ENCODE data around the gene C9orf78.

The C9orf78 gene

DNA sequence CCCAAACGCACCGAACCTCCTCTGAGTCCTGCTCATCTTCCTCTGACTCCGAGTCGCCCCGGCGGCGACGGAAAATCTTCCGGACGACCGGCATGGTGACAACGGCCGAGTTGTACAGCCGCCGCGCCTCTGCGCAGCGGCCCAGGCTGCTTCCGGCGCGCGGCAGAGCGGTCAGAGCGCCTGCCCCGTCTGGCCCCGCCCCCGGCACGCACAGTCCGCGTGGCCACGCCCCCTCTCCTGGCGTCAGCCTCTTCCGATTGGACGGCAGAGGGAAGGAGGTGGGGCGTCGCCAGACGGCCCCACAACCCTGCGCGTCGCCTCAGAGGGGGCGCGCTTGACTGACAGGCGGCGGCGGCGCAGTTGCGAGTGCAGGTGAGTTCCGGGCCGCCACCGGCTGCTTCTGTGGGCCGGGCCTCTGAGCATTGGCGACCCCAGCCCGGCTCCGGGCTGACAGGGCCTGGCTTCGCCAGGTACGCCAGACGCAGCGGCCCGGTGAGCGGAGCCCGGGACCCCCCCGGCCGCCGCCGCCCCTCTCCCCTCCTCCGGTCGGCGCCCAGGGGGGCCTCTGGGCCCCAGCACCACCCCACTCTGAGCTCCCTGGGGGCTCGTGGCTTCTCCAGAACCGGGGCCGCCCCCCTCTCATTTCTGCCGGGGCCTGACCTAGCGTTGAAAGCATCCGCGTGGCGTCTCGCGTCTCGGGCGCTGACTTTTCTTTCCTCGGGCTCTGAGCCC is at the start of gene C9orf78, which contains the start of gene USP20:
Gene C9orf78, minus strand, starts transcription at position 148 of the 732 bp plus-strand sequence. Its CDS starts 54 bp downstream, at position 94.
Gene USP20, plus strand, starts transcription at position 331 of the 732 bp plus-strand sequence. CDS start 17,098 bp downstream, outside the sequence.
- peak; percentile 94 to 97 for DNase-seq (ENCODE audit: low read depth in 2 of 2)

DNA sequence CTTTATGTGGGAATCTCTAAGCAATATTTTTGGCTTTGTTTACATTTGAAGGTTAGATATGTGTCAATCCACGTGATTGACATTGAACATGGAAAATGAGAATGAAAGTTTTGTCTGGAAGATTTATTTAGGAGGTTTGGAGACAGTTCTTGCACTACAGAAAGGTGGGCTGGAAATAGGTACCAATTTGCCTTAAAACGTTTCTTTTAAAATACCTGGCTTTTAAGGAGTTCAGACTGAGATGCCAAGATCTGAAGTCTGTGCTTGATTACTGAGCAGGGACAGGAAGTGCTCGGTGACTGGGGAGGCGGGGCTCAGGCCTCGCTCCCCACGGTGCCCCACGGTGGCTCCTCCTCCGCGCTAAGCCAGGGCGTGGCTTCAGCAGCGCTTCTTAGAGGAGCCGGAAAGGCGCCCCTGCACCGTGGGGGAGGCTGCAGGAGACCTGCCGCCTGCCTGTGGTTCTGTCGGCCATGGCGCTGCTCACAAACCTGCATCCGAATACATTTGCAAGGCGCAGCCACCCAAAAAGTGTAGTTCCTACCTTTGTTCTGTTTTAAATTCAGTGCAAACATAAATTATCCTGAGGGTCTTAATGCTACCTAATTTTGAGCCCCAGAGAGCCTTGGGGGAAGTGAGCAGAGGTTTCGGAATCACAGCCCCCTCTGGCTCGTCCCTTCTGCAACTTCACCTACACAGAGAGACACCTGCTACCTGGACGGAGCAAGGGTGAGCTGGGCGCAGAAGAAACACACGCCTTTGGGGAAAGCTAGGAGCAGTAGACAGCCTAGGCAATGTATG is 49.3 kb upstream of the C9orf78 start:
- peak; percentile 95 to 97 for DNase-seq (ENCODE audit: low read depth in 2 of 2)

DNA sequence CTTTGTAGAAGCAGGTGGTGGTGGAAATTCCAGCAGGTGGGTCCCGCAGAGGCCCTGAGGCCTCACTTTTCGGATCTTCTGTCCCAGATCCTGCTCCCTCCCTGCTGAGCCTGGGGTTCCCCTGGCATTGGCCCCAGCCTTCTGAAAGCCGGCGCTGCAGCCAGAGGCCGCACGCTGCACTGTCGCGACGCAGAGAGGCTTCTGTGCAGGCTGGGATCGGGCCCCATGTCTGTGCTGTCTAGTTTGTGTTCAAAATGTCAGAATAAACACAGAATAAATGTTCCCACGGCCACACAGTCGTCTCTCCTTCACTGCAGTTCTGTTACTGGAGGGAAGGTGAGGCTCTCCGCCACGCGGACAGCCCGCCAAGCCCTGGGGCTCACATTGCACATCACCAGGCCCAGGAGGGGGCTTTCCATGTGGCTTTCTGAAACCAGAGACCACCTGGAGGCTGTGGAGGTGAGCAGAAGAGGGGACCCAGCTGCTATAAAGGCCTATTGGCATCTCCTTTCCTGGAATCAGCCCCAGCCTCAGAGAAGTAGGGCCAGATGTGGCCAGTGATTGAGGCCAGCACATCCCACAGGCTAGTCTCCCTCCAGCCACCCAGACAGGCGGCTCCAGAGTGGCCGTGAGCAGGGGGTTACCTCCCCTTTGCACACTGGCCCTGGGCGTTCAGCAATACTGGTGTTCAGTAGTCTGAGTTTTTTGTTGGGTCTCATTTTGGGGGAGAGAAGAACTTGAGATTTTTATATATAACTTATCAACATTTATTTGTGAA is 46.7 kb upstream of the C9orf78 start:
- no peak for DNase-seq (ENCODE audit: low read depth in 2 of 2)

DNA sequence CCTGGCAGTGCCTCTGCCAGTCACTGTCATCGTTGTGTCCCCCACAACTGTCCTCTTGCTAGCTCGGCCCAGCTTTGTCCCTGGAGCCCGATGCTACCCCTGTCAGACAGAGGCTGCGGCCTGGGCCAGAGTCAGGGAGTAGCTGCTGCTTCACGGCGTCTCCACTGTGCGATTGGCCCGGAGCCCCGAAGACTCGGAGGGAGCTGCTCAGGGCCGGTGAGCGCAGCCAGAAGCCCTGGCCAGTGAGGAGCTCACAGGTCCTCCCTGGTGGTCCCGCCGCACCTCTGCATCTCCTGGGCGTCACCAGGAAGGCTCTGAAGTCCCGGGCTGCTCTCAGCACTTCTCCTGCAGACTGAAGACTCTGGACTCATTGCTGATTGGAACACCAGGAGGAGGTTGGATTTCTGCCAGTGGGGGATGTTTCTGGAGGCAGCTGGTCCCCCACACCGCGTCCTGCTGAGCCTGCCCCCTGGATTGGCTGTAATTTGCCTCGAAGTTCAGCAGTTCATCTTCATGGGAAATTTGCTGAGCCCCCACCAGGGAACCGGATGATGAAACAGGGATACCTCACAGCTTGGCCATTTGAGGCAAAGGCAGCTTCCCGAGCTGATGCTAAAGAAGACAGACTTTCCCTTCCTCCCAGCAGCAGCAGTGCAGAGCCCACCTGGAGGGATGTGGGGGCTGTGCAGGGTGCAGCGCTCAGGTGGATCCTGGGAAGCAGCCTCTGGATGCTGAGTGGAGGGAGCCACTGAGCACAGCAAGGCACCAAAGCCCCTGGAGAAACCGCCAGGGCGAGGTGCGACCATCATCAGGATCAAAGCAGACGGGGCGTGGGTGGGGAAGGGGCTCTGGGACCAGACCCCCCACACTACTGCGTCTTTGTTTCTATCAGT is 45.8 kb upstream of the C9orf78 start:
- DNase-seq (ENCODE audit: low read depth in 2 of 2): no peak

DNA sequence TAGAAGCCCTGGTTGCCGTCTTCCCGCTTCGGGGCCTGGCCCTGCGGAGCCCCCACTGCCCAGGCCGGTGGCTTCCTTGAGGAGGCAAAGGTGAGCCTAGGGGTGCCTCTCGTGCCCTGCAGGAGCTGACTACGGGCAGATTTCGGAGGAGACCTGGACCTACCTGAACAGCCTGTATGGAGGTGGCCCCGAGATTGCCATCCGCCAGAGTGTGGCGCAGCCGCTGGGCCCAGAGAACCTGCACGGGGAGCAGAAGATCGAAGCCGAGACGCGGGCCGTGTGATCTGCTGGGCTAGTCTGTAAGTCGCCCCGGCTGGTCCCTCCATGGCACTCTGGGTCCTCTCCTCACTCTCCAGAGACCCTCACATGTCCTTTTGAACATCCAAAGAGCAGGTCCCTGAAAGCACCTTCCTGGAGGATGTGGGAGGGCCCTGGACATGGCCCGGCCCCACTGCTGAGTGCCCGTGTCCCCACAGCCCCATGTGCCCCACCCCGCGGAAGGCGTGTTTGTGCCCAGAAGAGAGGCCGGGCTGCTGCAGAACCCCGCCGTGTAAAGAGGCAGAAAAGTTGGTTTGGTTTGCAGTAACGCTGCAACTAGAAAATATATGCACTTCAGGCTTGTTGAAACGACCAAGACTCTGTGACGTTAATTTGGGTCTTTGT is 45.0 kb upstream of the C9orf78 start:
- DNase-seq (ENCODE audit: low read depth in 2 of 2): no peak

DNA sequence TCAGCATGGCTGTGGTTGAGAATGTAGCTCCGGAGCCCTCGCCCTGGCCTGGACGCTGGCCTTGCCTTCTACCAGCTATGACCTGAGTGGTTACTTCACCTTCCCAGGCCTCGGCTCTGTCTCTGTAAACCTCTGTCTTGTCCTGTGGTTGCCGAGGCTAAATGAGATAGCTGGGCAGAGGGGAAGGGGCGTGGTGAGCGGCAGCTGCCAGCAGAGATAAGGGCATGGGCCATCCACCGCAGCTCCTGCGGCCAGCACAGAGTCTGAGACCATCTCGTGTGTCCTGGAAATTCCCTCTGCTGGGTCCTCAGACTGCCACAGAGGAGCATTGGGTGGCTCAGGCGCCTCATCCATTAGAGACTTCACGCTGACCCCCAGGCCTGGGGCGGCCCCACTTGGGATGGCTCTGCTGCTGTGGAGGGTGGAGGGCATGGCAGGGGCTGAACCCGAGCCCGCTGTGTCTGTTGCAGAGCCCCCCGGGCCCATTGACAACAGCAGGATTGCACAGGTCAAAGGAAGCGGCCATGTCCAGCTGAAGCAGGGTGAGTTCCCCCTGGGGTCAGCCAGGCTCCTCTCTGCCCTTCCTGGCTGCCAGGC is 44.1 kb upstream of the C9orf78 start:
- DNase-seq (ENCODE audit: low read depth in 2 of 2): no peak

GRCh38 chr9:129878291-129878690 is 43.2 kb upstream of the C9orf78 start:
- DNase-seq (ENCODE audit: low read depth in 2 of 2): no peak

- no peak for DNase-seq (ENCODE audit: low read depth in 2 of 2)
Measured at GRCh38 chr9:129876815-129877214, 41.7 kb upstream of the C9orf78 start.

- no peak for DNase-seq (ENCODE audit: low read depth in 2 of 2)
Measured at GRCh38 chr9:129875687-129876395, 40.8 kb upstream of the C9orf78 start.

- DNase-seq (ENCODE audit: low read depth in 2 of 2): no peak
Measured at GRCh38 chr9:129875181-129875611, 40.1 kb upstream of the C9orf78 start.

GRCh38 chr9:129874261-129875101 is 39.4 kb upstream of the C9orf78 start:
- no peak for DNase-seq (ENCODE audit: low read depth in 2 of 2)

DNA sequence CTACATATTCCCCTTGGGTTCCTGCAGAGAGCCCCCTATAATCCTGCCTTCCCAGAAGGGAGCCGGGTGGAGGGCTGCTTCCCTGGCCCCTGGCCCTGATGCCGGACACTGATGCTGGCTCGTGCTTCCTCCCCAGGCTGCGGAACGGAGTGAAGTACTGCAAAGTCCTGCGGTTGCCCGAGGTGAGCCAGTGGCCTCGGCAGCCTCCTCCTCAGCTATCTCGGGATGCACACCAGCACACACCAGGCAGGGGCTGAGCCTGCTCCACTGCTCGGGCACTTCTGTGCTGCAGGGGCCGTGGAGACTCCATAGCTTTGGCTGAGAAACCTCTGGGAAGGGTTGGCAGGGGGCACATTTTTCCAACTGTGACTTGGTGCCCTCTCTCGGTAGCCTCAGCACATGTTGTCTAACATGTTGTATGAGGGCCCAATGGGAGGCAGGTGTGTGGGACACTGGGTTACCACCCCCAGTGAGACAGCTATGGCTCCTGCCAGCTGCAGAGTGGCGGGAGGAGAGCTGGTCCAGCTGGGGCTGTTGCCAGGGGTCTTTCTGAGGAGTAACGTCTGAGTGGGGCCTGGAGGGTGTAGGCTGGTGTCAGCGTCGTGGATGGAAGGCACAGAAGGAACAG is 38.6 kb upstream of the C9orf78 start:
- no peak for DNase-seq (ENCODE audit: low read depth in 2 of 2)

GRCh38 chr9:129871046-129871445 is 36.0 kb upstream of the C9orf78 start:
- no peak for DNase-seq (ENCODE audit: low read depth in 2 of 2)

DNA sequence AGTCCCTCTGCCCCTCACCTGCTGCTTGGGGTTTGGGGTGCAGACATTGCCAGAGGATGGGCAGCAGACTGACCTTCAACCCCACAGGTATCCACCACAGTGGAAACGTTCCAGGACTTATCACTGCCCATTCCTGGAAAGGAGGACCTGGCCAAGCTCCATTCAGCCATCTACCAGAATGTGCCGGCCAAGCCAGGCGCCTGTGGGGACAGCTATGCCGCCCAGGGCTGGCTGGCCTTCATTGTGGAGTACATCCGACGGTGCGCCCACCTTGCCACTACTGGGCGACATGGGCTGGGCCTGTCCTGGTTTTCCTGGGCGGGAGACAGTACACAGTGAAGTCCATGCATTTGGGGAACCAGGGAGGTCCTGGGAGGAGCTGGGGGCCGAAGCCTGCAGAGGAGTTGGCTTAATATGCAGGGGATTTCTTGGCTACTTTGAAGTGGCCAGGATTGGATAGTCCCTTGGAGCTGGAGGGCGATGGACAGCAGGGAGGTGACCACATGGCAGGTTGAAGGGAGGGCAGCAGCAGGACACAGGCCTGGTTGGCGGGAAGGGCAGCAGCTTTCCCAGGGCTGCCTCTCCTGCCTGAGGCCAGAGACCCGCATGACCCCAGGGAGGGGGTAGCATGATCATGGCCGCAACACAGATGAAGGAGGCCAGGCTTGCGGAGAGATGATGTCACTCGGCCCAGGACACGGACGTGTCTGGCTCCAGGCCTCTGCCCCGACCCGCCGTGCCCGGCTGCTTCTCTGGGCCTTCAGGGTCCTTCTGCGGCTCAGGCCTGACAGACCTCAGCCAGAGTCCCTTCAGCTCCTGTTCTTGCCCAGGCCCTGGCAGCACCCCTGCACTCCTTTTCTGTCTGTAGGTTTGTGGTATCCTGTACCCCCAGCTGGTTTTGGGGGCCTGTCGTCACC is 34.8 kb upstream of the C9orf78 start:
- no peak for DNase-seq (ENCODE audit: low read depth in 2 of 2)

DNA sequence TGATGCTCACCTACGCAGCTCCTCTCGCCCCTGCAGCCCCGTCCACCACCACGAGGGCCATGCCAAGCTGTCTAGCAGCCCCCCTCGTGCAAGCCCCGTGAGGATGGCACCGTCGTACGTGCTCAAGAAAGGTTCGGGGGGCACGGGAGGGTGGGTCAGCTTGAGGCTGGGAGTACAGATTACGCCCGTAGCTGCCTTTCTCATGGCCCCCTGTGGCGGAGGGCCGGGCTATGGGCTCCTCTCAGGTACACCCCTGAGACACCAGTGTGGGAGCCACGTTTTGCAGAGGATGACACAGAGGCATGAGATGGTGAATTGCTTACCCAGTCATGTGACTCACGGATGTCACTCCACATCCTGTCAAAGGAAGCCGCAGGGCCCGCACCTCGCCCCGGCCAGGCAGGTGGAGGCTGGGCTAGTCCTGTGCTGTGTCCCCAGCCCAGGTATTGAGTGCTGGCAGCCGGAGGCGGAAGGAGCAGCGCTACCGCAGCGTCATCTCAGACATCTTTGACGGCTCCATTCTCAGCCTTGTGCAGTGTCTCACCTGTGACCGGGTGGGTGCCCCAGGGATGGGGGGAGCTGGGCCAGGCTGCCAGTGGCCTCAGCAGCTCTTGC is 33.9 kb upstream of the C9orf78 start:
- DNase-seq (ENCODE audit: low read depth in 2 of 2): peak; percentile 79 to 81

- no peak for DNase-seq (ENCODE audit: low read depth in 2 of 2)
Measured at GRCh38 chr9:129868023-129868871, 33.2 kb upstream of the C9orf78 start.

All from stimulated activated CD8-positive, alpha-beta memory T cell treated with anti-CD3 and anti-CD28 coated beads, Interleukin-15, amount 100 ng/mL, for 48 hours (primary cell).